H1 (cell line): ENCODE results near the gene ARSA. TPM values are rescaled to one million over a fixed set of nuclear protein-coding genes. Genes with fewer than 3 reads are reported as not detected.

ENCODE experiments used
- CTCF ChIA-PET: fragments of 300-600 bp; sonication (Branson Sonifier 250); formaldehyde crosslinking; loops from one replicate; lab custom pipeline; 2021; ENCODE audit not compliant: partially characterized antibody; lab: Charles Lee
- POLR2A ChIA-PET: fragments of 300-600 bp; sonication (Branson Sonifier 250); formaldehyde crosslinking; loops from one replicate; lab custom pipeline; 2021; ENCODE audit warnings: inconsistent platforms; ENCODE audit not compliant: partially characterized antibody; lab: Charles Lee
- DNase-seq, 2 experiments: peaks; one replicate each; pipeline versions ENCODE4 v3.0.0 to v3.0.0-alpha.2; 2010 to 2022; ENCODE audit warnings: low spot score in 2 of 2, low read depth in 1 of 2, mixed read lengths in 1 of 2
- FAIRE-seq: peaks from 2 replicates; lab custom pipeline; 2011; peaks lifted over from hg19 to GRCh38; lab: Jason Lieb, UNC
- H2AFZ ChIP-seq: 2 replicates; pipeline ENCODE4 v1.8.1; 2012; ENCODE audit warnings: low read length, inconsistent platforms
- H2AK5ac ChIP-seq: 2 replicates; pipeline ENCODE4 v1.6.1; 2013; ENCODE audit warnings: low read depth, low read length
- H2BK120ac ChIP-seq: replicated peaks from 2 replicates; pipeline ENCODE3; 2013; ENCODE audit warnings: low read depth, low read length, inconsistent platforms
- H2BK12ac ChIP-seq: 2 replicates; pipeline ENCODE4 v1.6.1; 2013; ENCODE audit warnings: low read depth, low read length
- H2BK15ac ChIP-seq: 2 replicates; pipeline ENCODE4 v1.6.1; 2013; ENCODE audit warnings: low read length
- H2BK20ac ChIP-seq: 2 replicates; pipeline ENCODE4 v1.6.1; 2013; ENCODE audit warnings: low read length
- H2BK5ac ChIP-seq: 2 replicates; pipeline ENCODE4 v1.6.1; 2013; ENCODE audit warnings: low read depth, low read length
- H3K14ac ChIP-seq: 2 replicates; pipeline ENCODE4 v1.6.1; 2013; ENCODE audit warnings: inconsistent platforms; ENCODE audit not compliant: insufficient read length
- H3K18ac ChIP-seq: 2 replicates; pipeline ENCODE4 v1.6.1; 2013; ENCODE audit warnings: low read length; ENCODE audit errors: extremely low read depth
- H3K23ac ChIP-seq: 2 replicates; pipeline ENCODE4 v1.6.1; 2013; ENCODE audit warnings: inconsistent platforms; ENCODE audit not compliant: insufficient read length
- H3K23me2 ChIP-seq: 2 replicates; pipeline ENCODE4 v1.6.1; 2013; ENCODE audit warnings: low read depth, low read length
- H3K27ac ChIP-seq: 2 replicates; pipeline ENCODE4 v1.6.1; 2011; ENCODE audit warnings: low read depth, low read length, inconsistent platforms
- H3K27me3 ChIP-seq, 4 experiments: replicated peaks in 1 of 4; 1 replicate in 1 of 4; 2 replicates in 3 of 4; pipeline versions ENCODE4 v1.6.1 to v1.8.1; 2011 to 2013; ENCODE audit warnings: low read length in 3 of 4, mild to moderate bottlenecking in 3 of 4, inconsistent platforms in 2 of 4, mixed read lengths in 2 of 4, moderate library complexity in 1 of 4; ENCODE audit not compliant: control insufficient read depth in 3 of 4, insufficient read depth in 3 of 4; ENCODE audit errors: extremely low read depth in 1 of 4
- H3K36me3 ChIP-seq, 4 experiments: 2 replicates each; pipeline versions ENCODE4 v1.6.1 to v1.8.1; 2011 to 2013; ENCODE audit warnings: mild to moderate bottlenecking in 4 of 4, low read length in 3 of 4, moderate library complexity in 2 of 4, control low read depth in 1 of 4, inconsistent platforms in 1 of 4; ENCODE audit not compliant: insufficient read depth in 4 of 4, control insufficient read depth in 2 of 4
- H3K4ac ChIP-seq: replicated peaks from 2 replicates; pipeline ENCODE3; 2013; ENCODE audit warnings: low read length, low read depth, mixed read lengths, inconsistent platforms; ENCODE audit not compliant: insufficient read length
- H3K4me1 ChIP-seq, 4 experiments: replicated peaks in 1 of 4; 1 replicate in 1 of 4; 2 replicates in 3 of 4; pipeline versions ENCODE4 v1.6.1 to v1.8.1; 2011 to 2013; ENCODE audit warnings: low read length in 3 of 4, inconsistent platforms in 2 of 4, mixed read lengths in 1 of 4; ENCODE audit not compliant: insufficient read depth in 4 of 4, control insufficient read depth in 3 of 4
- H3K4me2 ChIP-seq, 2 experiments: 2 replicates each; pipeline versions ENCODE4 v1.6.1 to v1.8.1; 2011 to 2013; ENCODE audit warnings: low read depth in 2 of 2, low read length in 2 of 2, control low read depth in 1 of 2, inconsistent platforms in 1 of 2, mild to moderate bottlenecking in 1 of 2; ENCODE audit not compliant: insufficient read depth in 1 of 2
- H3K4me3 ChIP-seq, 4 experiments: fragments of 200-600, 300-600 bp in 1 of 4; sonication (generic), shearing (Covaris generic), sonication (Bioruptor Twin) in 1 of 4; 2 replicates each; pipeline versions ENCODE4 v1.5.1 to v1.8.1; 2011 to 2016; ENCODE audit warnings: low read length in 4 of 4, low read depth in 3 of 4, control low read depth in 2 of 4, inconsistent platforms in 2 of 4, mild to moderate bottlenecking in 2 of 4, mixed read lengths in 1 of 4, moderate library complexity in 1 of 4; ENCODE audit not compliant: insufficient read depth in 2 of 4; ENCODE audit errors: extremely low read depth in 1 of 4
- H3K56ac ChIP-seq: replicated peaks from 2 replicates; pipeline ENCODE3; 2013; ENCODE audit warnings: low read depth, mild to moderate bottlenecking, mixed read lengths, low read length, inconsistent platforms; ENCODE audit not compliant: insufficient read length
- H3K79me1 ChIP-seq: 2 replicates; pipeline ENCODE4 v1.6.1; 2013; ENCODE audit warnings: low read depth, low read length, control low read depth
- H3K79me2 ChIP-seq, 2 experiments: 2 replicates each; pipeline versions ENCODE4 v1.6.1 to v1.8.1; 2012 to 2013; ENCODE audit warnings: low read length in 2 of 2, mild to moderate bottlenecking in 2 of 2, inconsistent platforms in 1 of 2; ENCODE audit not compliant: insufficient read depth in 2 of 2, control insufficient read depth in 1 of 2
- H3K9ac ChIP-seq, 4 experiments: replicated peaks in 1 of 4; 1 replicate in 1 of 4; 2 replicates in 3 of 4; pipeline versions ENCODE4 v1.6.1 to v1.8.1; 2011 to 2013; ENCODE audit warnings: low read depth in 3 of 4, low read length in 3 of 4, control low read depth in 2 of 4, mild to moderate bottlenecking in 2 of 4, moderate library complexity in 2 of 4, inconsistent platforms in 1 of 4; ENCODE audit errors: extremely low read depth in 1 of 4
- H3K9me3 ChIP-seq, 2 experiments: 2 replicates each; pipeline versions ENCODE4 v1.6.1 to v1.8.1; 2012 to 2013; ENCODE audit warnings: mild to moderate bottlenecking in 2 of 2, moderate library complexity in 2 of 2, control low read depth in 1 of 2, inconsistent platforms in 1 of 2, low read depth in 1 of 2, low read length in 1 of 2, mixed read lengths in 1 of 2; ENCODE audit not compliant: insufficient read depth in 2 of 2
- H4K20me1 ChIP-seq, 2 experiments: replicated peaks in 1 of 2; 2 replicates each; pipeline versions ENCODE3 to v1.8.1; 2011 to 2013; ENCODE audit warnings: inconsistent platforms in 2 of 2, low read length in 2 of 2, mild to moderate bottlenecking in 1 of 2; ENCODE audit not compliant: insufficient read depth in 2 of 2, control insufficient read depth in 1 of 2
- H4K5ac ChIP-seq: 2 replicates; pipeline ENCODE4 v1.6.1; 2013; ENCODE audit warnings: low read length, low read depth, mixed read lengths, inconsistent platforms; ENCODE audit not compliant: insufficient read length
- H4K8ac ChIP-seq: 2 replicates; pipeline ENCODE4 v1.8.0; 2013; ENCODE audit warnings: mild to moderate bottlenecking, moderate library complexity, low read length, inconsistent platforms; ENCODE audit not compliant: insufficient read depth; ENCODE audit errors: extremely low read depth
- H4K91ac ChIP-seq: replicated peaks from 2 replicates; pipeline ENCODE3; 2013; ENCODE audit warnings: low read length, mixed read lengths, inconsistent platforms; ENCODE audit not compliant: insufficient read length
- ASH2L ChIP-seq: fragments of 200-600, 300-600 bp; sonication (generic); IDR thresholded peaks from one replicate; pipeline ENCODE4 v1.7.1; 2017; ENCODE audit warnings: low read length
- ATF3 ChIP-seq: IDR thresholded peaks from 2 replicates; pipeline ENCODE4 v1.6.1; 2011; ENCODE audit warnings: low read depth, mild to moderate bottlenecking, low read length; ENCODE audit not compliant: insufficient read depth
- BCL11A ChIP-seq, 2 experiments: IDR thresholded peaks; one replicate each; pipeline ENCODE4 v1.6.1; 2011; ENCODE audit warnings: low read depth in 2 of 2, low read length in 2 of 2, mild to moderate bottlenecking in 2 of 2
- CEBPB ChIP-seq: IDR thresholded peaks from 2 replicates; pipeline ENCODE4 v1.6.1; 2012; ENCODE audit warnings: low read depth, low read length
- CHD1 ChIP-seq: IDR thresholded peaks from 2 replicates; pipeline ENCODE4 v1.6.1; 2012; ENCODE audit warnings: low read depth, low read length, improper control_type of control experiment
- EGR1 ChIP-seq: IDR thresholded peaks from 2 replicates; pipeline ENCODE4 v1.6.1; 2011; ENCODE audit warnings: low read depth, low read length, borderline replicate concordance
- EP300 ChIP-seq, 2 experiments: IDR thresholded peaks; 1 replicate in 1 of 2; 2 replicates in 1 of 2; pipeline ENCODE4 v1.6.1; 2011 to 2012; ENCODE audit warnings: low read depth in 2 of 2, low read length in 2 of 2, mild to moderate bottlenecking in 2 of 2, borderline replicate concordance in 1 of 2, inconsistent platforms in 1 of 2, moderate library complexity in 1 of 2
- FOSL1 ChIP-seq: IDR thresholded peaks from 2 replicates; pipeline ENCODE4 v1.6.1; 2011; ENCODE audit warnings: mild to moderate bottlenecking, low read depth, low read length, moderate library complexity; ENCODE audit not compliant: insufficient read depth
- GTF2F1 ChIP-seq: IDR thresholded peaks from 2 replicates; pipeline ENCODE4 v1.6.1; 2012; ENCODE audit warnings: low read depth, low read length, improper control_type of control experiment, borderline replicate concordance
- MAFK ChIP-seq: IDR thresholded peaks from 2 replicates; pipeline ENCODE4 v1.6.1; 2012; ENCODE audit warnings: low read depth, mild to moderate bottlenecking, improper control_type of control experiment, low read length
- SRF ChIP-seq: IDR thresholded peaks from 2 replicates; pipeline ENCODE4 v1.6.1; 2011; ENCODE audit warnings: mild to moderate bottlenecking, low read depth, low read length, moderate library complexity
- USF2 ChIP-seq: IDR thresholded peaks from 2 replicates; pipeline ENCODE4 v1.6.1; 2011; ENCODE audit warnings: low read length, improper control_type of control experiment
- ZNF274 ChIP-seq: IDR thresholded peaks from 2 replicates; pipeline ENCODE4 v1.7.0; 2012; ENCODE audit warnings: low read length, borderline replicate concordance; ENCODE audit errors: extremely low read depth
- WGBS, 2 experiments: shearing (Covaris generic) in 1 of 2; methylation state at CpG; one replicate each; pipeline versions ENCODE4 v1.1.6 to v1.1.7; 2013 to 2015; ENCODE audit warnings: low lambda C conversion rate in 2 of 2, mixed read lengths in 2 of 2, inconsistent platforms in 1 of 2, low coverage in 1 of 2, missing lambda C conversion rate in 1 of 2; ENCODE audit not compliant: insufficient replicate concordance in 2 of 2, insufficient coverage in 1 of 2, insufficient read length in 1 of 2; ENCODE audit errors: extremely low coverage in 1 of 2, missing lambda C conversion rate in 1 of 2; 5-methylcytosine and 5-hydroxymethylcytosine counted together
- polyA plus RNA-seq, 7 experiments: library from polyadenylated mRNA; depleted of rRNA in 3 of 7; stranded (reverse) in 5 of 7; unstranded in 2 of 7; fragments of >200 nt in 5 of 7; fragments of 200-250 nt in 2 of 7; gene quantifications; 1 replicate in 5 of 7; 2 replicates in 1 of 7; 4 replicates in 1 of 7; pipeline versions ENCODE4 v1.2.1 to v1.2.3, GENCODE V29; 2011 to 2013; ENCODE audit warnings: missing spikeins in 2 of 7, mixed read lengths in 2 of 7
- total RNA-seq: library from RNA; stranded (reverse); fragmentation: NEBNext Ultra II Directional; extraction: Animal tissue kit (Norgen Biotek cat#: 25700); gene quantifications from 2 replicates; pipeline ENCODE4 v1.2.1, GENCODE V29; 2021

ARSA gene
- total and polyA plus RNA-seq, 2 of the 8 experiments (the other 6 are each of a cell fraction or from before 2014, with no cell fraction given), result 9.8 to 10.1 TPM

GRCh38 chr22:50610581-50610980 lies 17.4 kb downstream of the ARSA start:
- Histone ChIP-seq H3K9me3 (no peaks in the 10 kb centered on the region), H3K36me3 (no peaks in the 10 kb centered on the region), H3K18ac (no peak overlapping the region), H2BK15ac (no peak overlapping the region), H2BK12ac (no peak overlapping the region), H3K4ac (no peak overlapping the region), H2AFZ (no peak overlapping the region), H3K23ac (no peak overlapping the region), H2AK5ac (no peak overlapping the region), H3K23me2 (no peaks in the 10 kb centered on the region), H3K4me2 (no peak overlapping the region), H3K79me2 (no peaks in the 10 kb centered on the region), H3K9ac (no peak overlapping the region), H3K27ac (no peak overlapping the region), H3K79me1 (no peaks in the 10 kb centered on the region), H4K20me1 (peaks cover 0 to 6% of the 10 kb centered on the region in 2 experiments), H4K5ac (no peak overlapping the region), H3K27me3 (peaks cover 1 to 18% (median 12%) of the 10 kb centered on the region in 4 experiments), H3K4me3 (no peak overlapping the region), H3K14ac (no peak overlapping the region), H2BK120ac (no peak overlapping the region), H4K91ac (no peak overlapping the region), H2BK5ac (no peak overlapping the region), H3K56ac (no peak overlapping the region), H2BK20ac (no peak overlapping the region), H4K8ac (no peak overlapping the region), H3K4me1 (peaks cover 0 to 13% (median 2%) of the 10 kb centered on the region in 4 experiments; a peak in 4 of 7 replicates)
- DNase-seq (peak in 1 of 2 experiments; percentile 41), FAIRE-seq (no peak)
- 92% methylated on average over 16 of the region's 17 CpGs; no CpG with 5 or more reads in 1 of the 2 experiments for WGBS, 2 experiments
- POLR2A ChIA-PET, result interaction anchor here (1.6 kb wide), 1 partner anchor 10 kb away, joined by 4 read pairs; no protein-coding TSS in a partner anchor
- CTCF ChIA-PET, result interaction anchor here (0.9 to 5.4 kb wide), 7 partner anchors 9 to 86 kb away, joined by 3 to 39 read pairs (median 9); partner anchors contain the start of genes ARSA, CPT1B and SYCE3
- TF ChIP-seq FOSL1 (no peak), MAFK (no peak), EGR1 (no peak), EP300 (IDR thresholded peaks at IDR 0.05; ENCODE audit: borderline replicate concordance in 1 of 2, low read depth in 2 of 2, low read length in 2 of 2) (no peak), GTF2F1 (no peak), CEBPB (no peak), BCL11A (IDR thresholded peaks at IDR 0.05; ENCODE audit: low read depth in 2 of 2, low read length in 2 of 2) (no peak), USF2 (no peak), CHD1 (no peak), ZNF274 (no peak), ATF3 (no peak), SRF (no peak), ASH2L (no peak)
